Pulmonary artery endothelial cell (primary cell): ENCODE measurements around the gene FNDC11. TPM values are rescaled to one million over a fixed set of nuclear protein-coding genes. Genes with fewer than 3 reads are reported as not detected.
"Not testable (repeated sequence)": the region's sequence is repeated elsewhere in the genome, so short reads cannot be mapped to it uniquely, and the experiment has no call there.

Source experiments
- DNase-seq: peaks from one replicate; pipeline ENCODE4 v3.0.0-alpha.2; 2011; ENCODE audit warnings: low read depth, low spot score
- total RNA-seq: library from RNA; depleted of rRNA; stranded (reverse); fragments of >200 nt; gene quantifications from 2 replicates; pipeline ENCODE4 v1.2.3, GENCODE V29; 2014

FNDC11 gene
- total RNA-seq, 1 donor from 2014 or later: 1.1 TPM

GRCh38 chr20:63597651-63598478 is 43.9 kb downstream of the FNDC11 start:
- DNase-seq: no peak

- no peak for DNase-seq
Measured at GRCh38 chr20:63598479-63599395, 44.8 kb downstream of the FNDC11 start.

GRCh38 chr20:63599396-63600050 is 45.6 kb downstream of the FNDC11 start:
- DNase-seq: no peak

- DNase-seq: not testable (repeated sequence)
Measured at GRCh38 chr20:63601679-63602078, 47.7 kb downstream of the FNDC11 start.

- no peak for DNase-seq
Measured at GRCh38 chr20:63602321-63602720, 48.4 kb downstream of the FNDC11 start.

Other genes starting within 250 kb of the FNDC11 start
- not detected in 2 replicates for gene CHRNA4, start 192.8 kb upstream of the FNDC11 start, total RNA-seq
- gene KCNQ2, start 81.5 kb upstream of the FNDC11 start, total RNA-seq: not detected in 2 replicates
- gene EEF1A2, start 55.1 kb upstream of the FNDC11 start, total RNA-seq: 0.32 and 0.99 TPM in 2 replicates
- 21.4 and 23.1 TPM in 2 replicates for gene PPDPF, start 33.4 kb upstream of the FNDC11 start, total RNA-seq
- 0.07 and 0.13 TPM in 2 replicates for gene PTK6, start 16.8 kb upstream of the FNDC11 start, total RNA-seq
- gene SRMS, start 6.4 kb upstream of the FNDC11 start, total RNA-seq: not detected in 2 replicates
- 47.2 and 47.4 TPM in 2 replicates for gene HELZ2, start 20.1 kb downstream of the FNDC11 start, total RNA-seq
- gene GMEB2, start 72.9 kb downstream of the FNDC11 start, total RNA-seq: 10.0 and 10.5 TPM in 2 replicates
- 3.1 and 7.2 TPM in 2 replicates for gene STMN3, start 99.3 kb downstream of the FNDC11 start, total RNA-seq
- gene RTEL1, start 104.2 kb downstream of the FNDC11 start, total RNA-seq: 16.8 and 21.4 TPM in 2 replicates
- 37.0 and 118 TPM in 2 replicates for gene TNFRSF6B, start 142.5 kb downstream of the FNDC11 start, total RNA-seq
- 37.7 and 49.0 TPM in 2 replicates for gene ARFRP1, start 153.8 kb downstream of the FNDC11 start, total RNA-seq
- gene ZGPAT, start 153.9 kb downstream of the FNDC11 start, total RNA-seq: 21.2 and 30.6 TPM in 2 replicates
- gene LIME1, start 182.5 kb downstream of the FNDC11 start, total RNA-seq: 1.6 and 2.8 TPM in 2 replicates
- gene SLC2A4RG, start 185.6 kb downstream of the FNDC11 start, total RNA-seq: 14.1 and 14.5 TPM in 2 replicates